Measurements from ENCODE around the gene PSMB8.
A peak's percentile ranks its signal among the peaks of the same experiment; 100 is the strongest.

Gene PSMB8

GRCh38 chr6:32862725-32863124 is 18.9 kb upstream of the PSMB8 start (continued):
- TF ChIP-seq HIC1 (tag by site-specific recombination; IDR thresholded peaks at IDR 0.05) (no peak), ZNF549 (tag by site-specific recombination; IDR thresholded peaks at IDR 0.05) (no peak), PBX3 (CRISPR knock-in tag; IDR thresholded peaks at IDR 0.05) (no peak), ZNF174 (tag by site-specific recombination; IDR thresholded peaks at IDR 0.05) (no peak), PRDM2 (tag by site-specific recombination; IDR thresholded peaks at IDR 0.05; ENCODE audit: borderline replicate concordance) (no peak), ZNF274 (IDR thresholded peaks at IDR 0.05; ENCODE audit: low read length) (no peak), ZNF274 (tag by site-specific recombination; IDR thresholded peaks at IDR 0.05; ENCODE audit: borderline replicate concordance) (no peak), ZNF404 (tag by site-specific recombination; IDR thresholded peaks at IDR 0.05) (no peak)

GRCh38 chr6:32860674-32861073 is 16.8 kb upstream of the PSMB8 start:
- no peak overlapping the region for H3K27ac ChIP-seq (ENCODE audit: extremely low read depth, low read depth, low read length)
- POLR2A ChIA-PET = interaction anchor here (0.9 kb wide), 1 partner anchor 22 kb away, joined by 8 read pairs; the partner anchor contains the start of gene TAP2

GRCh38 chr6:32858194-32858593 is 14.3 kb upstream of the PSMB8 start:
- TF ChIP-seq AEBP2 (tag by site-specific recombination; IDR thresholded peaks at IDR 0.05; ENCODE audit: borderline replicate concordance) = no peak
- Histone ChIP-seq H3K36me3 (ENCODE audit: control insufficient read depth in 2 of 2, insufficient read depth in 1 of 2, low read length in 2 of 2) (no peaks in the 10 kb centered on the region), H3K4me3 (ENCODE audit: low read depth, low read length) (no peak overlapping the region), H3K9me3 (ENCODE audit: control insufficient read depth, insufficient read depth, low read depth, low read length) (no peaks in the 10 kb centered on the region), H3K4me1 (ENCODE audit: control insufficient read depth, insufficient read depth, low read length) (no peaks in the 10 kb centered on the region), H3K27ac (ENCODE audit: extremely low read depth, low read depth, low read length) (no peak overlapping the region)
- ChIA-PET POLR2A (interaction anchor here (1.1 kb wide), 1 partner anchor 10 kb away, joined by 3 read pairs; no protein-coding TSS in a partner anchor), CTCF (interaction anchor here (0.8 to 9.5 kb wide), 10 partner anchors 12 to 96 kb away, joined by 3 to 153 read pairs (median 5); partner anchors contain the start of genes PSMB8 and TAP2)

More at GRCh38 chr6:32860674-32861073, 16.8 kb upstream of the PSMB8 start:
- Histone ChIP-seq H3K9me3 (ENCODE audit: control insufficient read depth, insufficient read depth, low read depth, low read length) (no peaks in the 10 kb centered on the region), H3K36me3 (ENCODE audit: control insufficient read depth in 2 of 2, insufficient read depth in 1 of 2, low read length in 2 of 2) (no peaks in the 10 kb centered on the region), H3K4me1 (ENCODE audit: control insufficient read depth, insufficient read depth, low read length) (no peaks in the 10 kb centered on the region), H3K4me3 (ENCODE audit: low read depth, low read length) (no peak overlapping the region)
- CTCF ChIA-PET = interaction anchor here (0.7 to 9.5 kb wide), 9 partner anchors 8 to 124 kb away, joined by 3 to 131 read pairs (median 6); partner anchors contain the start of genes TAP1 and TAP2
- TF ChIP-seq SCRT2 (tag by site-specific recombination; IDR thresholded peaks at IDR 0.05) (peak; percentile 89), SCRT1 (tag by site-specific recombination; IDR thresholded peaks at IDR 0.05; ENCODE audit: borderline replicate concordance) (peak; percentile 85), ZNF394 (tag by site-specific recombination; IDR thresholded peaks at IDR 0.05; ENCODE audit: borderline replicate concordance) (no peak)
